ENCODE results near the gene ZNF341.
A peak's percentile ranks its signal among the peaks of the same experiment; 100 is the strongest.
"Not testable (repeated sequence)": the region's sequence is repeated elsewhere in the genome, so short reads cannot be mapped to it uniquely, and the experiment has no call there.

Gene ZNF341

GRCh38 chr20:33693741-33694638, 37.8 kb upstream of the ZNF341 start:
- H3K27me3 Mint-ChIP-seq = no peaks in the 10 kb centered on the region
- H3K4me1 Mint-ChIP-seq = peaks cover 3 to 4% of the 10 kb centered on the region in 2 donors
- ATAC-seq (replicated peaks) (no peak), DNase-seq (no peak)
- H3K36me3 Mint-ChIP-seq = peaks cover 0 to 3% of the 10 kb centered on the region in 2 donors
- H3K9me3 Mint-ChIP-seq = peaks cover 0 to 2% of the 10 kb centered on the region in 2 donors
- no peak overlapping the region for H3K4me3 Mint-ChIP-seq
- no peak overlapping the region for H3K27ac Mint-ChIP-seq

- Mint-ChIP-seq H3K27ac (no peak overlapping the region), H3K4me1 (peaks cover 3 to 4% of the 10 kb centered on the region in 2 donors), H3K27me3 (no peaks in the 10 kb centered on the region), H3K36me3 (peaks cover 0 to 3% of the 10 kb centered on the region in 2 donors), H3K4me3 (no peak overlapping the region), H3K9me3 (peaks cover 0 to 2% of the 10 kb centered on the region in 2 donors)
- ATAC-seq (replicated peaks) (no peak), DNase-seq (no peak)
These were observed 37.2 kb upstream of the ZNF341 start for GRCh38 chr20:33694639-33695012.

GRCh38 chr20:33696448-33696847, 35.3 kb upstream of the ZNF341 start:
- H3K4me1 Mint-ChIP-seq = no peaks in the 10 kb centered on the region
- H3K36me3 Mint-ChIP-seq = peaks cover 2 to 8% of the 10 kb centered on the region in 2 donors
- H3K27ac Mint-ChIP-seq = no peak overlapping the region
- no peak overlapping the region for H3K4me3 Mint-ChIP-seq
- H3K27me3 Mint-ChIP-seq = no peaks in the 10 kb centered on the region
- H3K9me3 Mint-ChIP-seq = peaks cover 0 to 3% of the 10 kb centered on the region in 2 donors
- ATAC-seq (replicated peaks) (no peak), DNase-seq (no peak)

DNA sequence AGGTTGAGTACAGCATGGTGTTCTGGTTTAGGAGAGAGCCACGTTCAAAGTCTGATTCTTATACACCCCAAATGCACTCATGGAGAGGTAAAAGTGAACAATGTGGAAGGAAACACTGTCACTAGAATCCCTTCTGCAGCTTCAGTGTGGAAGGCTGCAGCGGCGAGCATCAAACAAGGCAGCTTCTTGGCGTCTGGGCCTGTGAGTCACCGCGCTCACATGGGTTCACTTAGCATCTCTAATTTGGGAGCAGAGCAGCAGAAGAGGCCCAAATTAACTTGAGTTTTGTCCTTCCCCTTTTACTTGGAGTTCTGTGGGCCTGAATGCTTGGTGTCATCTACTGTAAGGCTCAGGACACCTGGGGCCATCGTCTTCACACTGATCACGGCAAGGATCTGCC, 34.7 kb upstream of the ZNF341 start:
- H3K4me1 Mint-ChIP-seq = no peaks in the 10 kb centered on the region
- DNase-seq (no peak), ATAC-seq (replicated peaks) (no peak)
- H3K4me3 Mint-ChIP-seq = no peak overlapping the region
- peaks cover 2 to 8% of the 10 kb centered on the region in 2 donors for H3K36me3 Mint-ChIP-seq
- H3K27me3 Mint-ChIP-seq = no peaks in the 10 kb centered on the region
- no peak overlapping the region for H3K27ac Mint-ChIP-seq
- peaks cover 0 to 3% of the 10 kb centered on the region in 2 donors for H3K9me3 Mint-ChIP-seq

DNA sequence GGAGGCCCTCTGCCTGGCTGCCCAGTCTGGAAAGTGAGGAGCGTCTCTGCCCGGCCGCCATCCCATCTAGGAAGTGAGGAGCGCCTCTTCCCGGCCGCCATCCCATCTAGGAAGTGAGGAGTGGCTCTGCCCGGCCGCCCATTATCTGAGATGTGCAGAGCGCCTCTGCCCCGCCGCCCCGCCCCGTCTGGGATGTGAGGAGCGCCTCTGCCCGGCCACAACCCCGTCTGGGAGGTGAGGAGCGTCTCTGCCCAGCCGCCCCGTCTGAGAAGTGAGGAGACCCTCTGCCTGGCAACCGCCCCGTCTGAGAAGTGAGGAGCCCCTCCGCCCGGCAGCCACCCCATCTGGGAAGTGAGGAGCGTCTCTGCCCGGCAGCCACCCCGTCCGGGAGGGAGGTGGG, 32.8 kb upstream of the ZNF341 start:
- H3K9me3 Mint-ChIP-seq; DNase-seq; ATAC-seq (replicated peaks); H3K27ac Mint-ChIP-seq; H3K4me1 Mint-ChIP-seq; H3K36me3 Mint-ChIP-seq; H3K4me3 Mint-ChIP-seq; H3K27me3 Mint-ChIP-seq: not testable (repeated sequence)

DNA sequence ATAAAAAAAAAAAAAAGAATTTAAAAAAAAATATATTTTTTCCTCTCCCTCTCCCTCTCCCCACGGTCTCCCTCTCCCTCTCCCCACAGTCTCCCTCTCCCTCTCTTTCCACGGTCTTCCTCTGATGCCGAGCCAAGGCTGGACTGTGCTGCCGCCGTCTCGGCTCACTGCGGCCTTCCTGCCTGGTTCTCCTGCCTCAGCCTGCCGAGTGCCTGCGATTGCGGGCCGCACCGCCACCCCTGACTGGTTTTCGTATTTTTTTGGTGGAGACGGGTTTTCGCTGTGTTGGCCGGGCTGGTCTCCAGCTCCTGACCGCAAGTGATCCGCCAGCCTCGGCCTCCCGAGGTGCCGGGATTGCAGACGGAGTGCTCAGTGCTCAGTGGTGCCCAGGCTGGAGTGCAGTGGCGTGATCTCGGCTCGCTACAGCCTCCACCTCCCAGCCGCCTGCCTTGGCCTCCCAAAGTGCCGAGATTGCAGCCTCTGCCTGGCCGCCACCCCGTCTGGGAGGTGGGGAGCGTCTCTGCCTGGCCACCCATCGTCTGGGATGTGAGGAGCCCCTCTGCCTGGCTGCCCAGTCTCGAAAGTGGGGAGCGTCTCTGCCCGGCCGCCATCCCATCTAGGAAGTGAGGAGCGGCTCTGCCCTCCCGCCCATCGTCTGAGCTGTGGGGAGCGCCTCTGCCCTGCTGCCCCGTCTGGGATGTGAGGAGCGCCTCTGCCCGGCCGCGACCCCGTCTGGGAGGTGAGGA, 30.9 kb upstream of the ZNF341 start:
- H3K36me3 Mint-ChIP-seq; H3K9me3 Mint-ChIP-seq; H3K4me1 Mint-ChIP-seq; DNase-seq; H3K27me3 Mint-ChIP-seq; ATAC-seq (replicated peaks); H3K4me3 Mint-ChIP-seq; H3K27ac Mint-ChIP-seq: not testable (repeated sequence)

DNA sequence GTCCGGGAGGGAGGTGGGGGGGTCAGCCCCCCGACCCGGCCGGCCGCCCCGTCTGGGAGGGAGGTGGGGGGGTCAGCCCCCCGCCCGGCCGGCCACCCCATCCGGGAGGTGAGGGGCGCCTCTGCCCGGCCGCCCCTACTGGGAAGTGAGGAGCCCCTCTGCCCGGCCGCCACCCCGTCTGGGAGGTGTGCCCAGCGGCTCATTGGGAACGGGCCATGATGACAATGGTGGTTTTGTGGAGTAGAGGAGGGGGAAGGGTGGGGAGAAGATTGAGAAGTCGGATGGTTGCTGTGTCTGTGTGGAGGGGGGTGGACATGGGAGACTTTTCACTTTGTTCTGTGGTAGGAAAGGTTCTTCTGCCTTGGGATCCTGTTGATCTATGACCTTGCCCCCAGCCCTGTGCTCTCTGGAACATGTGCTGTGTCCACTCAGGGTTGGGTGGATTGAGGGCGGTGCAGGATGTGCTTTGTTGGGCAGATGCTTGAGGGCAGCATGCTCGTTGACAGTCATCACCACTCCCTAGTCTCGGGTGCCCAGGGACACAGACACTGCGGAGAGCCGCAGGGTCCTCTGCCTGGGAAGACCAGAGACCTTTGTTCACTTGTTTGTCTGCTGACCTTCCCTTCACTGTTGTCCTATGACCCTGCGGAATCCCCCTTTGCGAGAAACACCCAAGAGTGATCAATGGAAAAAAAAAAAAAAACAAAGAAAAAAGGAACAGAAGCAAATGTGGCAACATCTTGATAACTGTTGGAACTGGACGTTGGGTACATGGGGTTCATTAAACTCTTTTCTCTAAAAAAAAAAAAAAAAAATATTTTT, 30.0 kb upstream of the ZNF341 start:
- no peaks in the 10 kb centered on the region for H3K27me3 Mint-ChIP-seq
- no peak overlapping the region for H3K27ac Mint-ChIP-seq
- no peak overlapping the region for H3K4me3 Mint-ChIP-seq
- no peaks in the 10 kb centered on the region for H3K4me1 Mint-ChIP-seq
- no peak for ATAC-seq (replicated peaks)
- peaks cover 0 to 3% of the 10 kb centered on the region in 2 donors for H3K9me3 Mint-ChIP-seq
- peaks cover 2 to 8% of the 10 kb centered on the region in 2 donors for H3K36me3 Mint-ChIP-seq
- DNase-seq = no peak

GRCh38 chr20:33702861-33703260, 28.9 kb upstream of the ZNF341 start:
- Mint-ChIP-seq H3K36me3 (peaks cover 5 to 14% of the 10 kb centered on the region in 2 donors), H3K4me3 (no peak overlapping the region), H3K27me3 (no peaks in the 10 kb centered on the region), H3K4me1 (no peaks in the 10 kb centered on the region), H3K9me3 (peaks cover 0 to 3% of the 10 kb centered on the region in 2 donors), H3K27ac (no peak overlapping the region)
- no peak for ATAC-seq (replicated peaks)
- DNase-seq = no peak

- Mint-ChIP-seq H3K4me3 (no peak overlapping the region), H3K27ac (no peak overlapping the region), H3K27me3 (no peaks in the 10 kb centered on the region), H3K36me3 (peaks cover 5 to 11% of the 10 kb centered on the region in 2 donors), H3K9me3 (peaks cover 0 to 1% of the 10 kb centered on the region in 2 donors), H3K4me1 (no peaks in the 10 kb centered on the region)
- DNase-seq (no peak), ATAC-seq (replicated peaks) (no peak)
These were observed 28.2 kb upstream of the ZNF341 start for GRCh38 chr20:33703498-33704137.

GRCh38 chr20:33704197-33704924, 27.4 kb upstream of the ZNF341 start:
- no peak for ATAC-seq (replicated peaks)
- H3K36me3 Mint-ChIP-seq = peaks cover 5 to 11% of the 10 kb centered on the region in 2 donors
- peaks cover 0 to 1% of the 10 kb centered on the region in 2 donors for H3K9me3 Mint-ChIP-seq
- H3K27me3 Mint-ChIP-seq = no peaks in the 10 kb centered on the region
- DNase-seq = no peak
- peaks cover 0 to 3% of the 10 kb centered on the region in 2 donors for H3K4me1 Mint-ChIP-seq
- no peak overlapping the region for H3K27ac Mint-ChIP-seq
- H3K4me3 Mint-ChIP-seq = no peak overlapping the region

DNA sequence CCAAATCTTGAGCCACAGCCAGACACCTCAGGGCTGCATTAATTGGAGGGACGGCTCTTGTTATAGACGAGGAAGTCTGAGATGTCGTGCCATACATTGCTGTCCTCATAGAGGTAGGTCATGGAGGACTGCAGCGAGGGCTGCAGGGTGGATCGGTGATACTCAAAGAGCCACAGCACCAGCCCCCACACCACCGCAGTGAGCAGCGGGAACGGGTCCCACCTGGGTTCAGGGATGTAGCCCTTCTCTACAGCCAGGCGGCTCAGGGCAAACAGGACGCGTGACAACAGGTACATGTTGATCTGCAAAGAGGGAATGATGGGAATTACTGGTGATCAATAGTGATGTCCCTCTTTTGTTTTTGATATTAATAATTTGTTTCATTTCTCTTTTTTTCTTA, 24.1 kb upstream of the ZNF341 start:
- Mint-ChIP-seq H3K27ac (no peak overlapping the region), H3K9me3 (no peaks in the 10 kb centered on the region), H3K36me3 (peaks cover 17 to 25% of the 10 kb centered on the region in 2 donors), H3K4me1 (peaks cover 5 to 13% of the 10 kb centered on the region in 2 donors), H3K27me3 (no peaks in the 10 kb centered on the region), H3K4me3 (no peak overlapping the region)
- ATAC-seq (replicated peaks) (no peak), DNase-seq (no peak)

DNA sequence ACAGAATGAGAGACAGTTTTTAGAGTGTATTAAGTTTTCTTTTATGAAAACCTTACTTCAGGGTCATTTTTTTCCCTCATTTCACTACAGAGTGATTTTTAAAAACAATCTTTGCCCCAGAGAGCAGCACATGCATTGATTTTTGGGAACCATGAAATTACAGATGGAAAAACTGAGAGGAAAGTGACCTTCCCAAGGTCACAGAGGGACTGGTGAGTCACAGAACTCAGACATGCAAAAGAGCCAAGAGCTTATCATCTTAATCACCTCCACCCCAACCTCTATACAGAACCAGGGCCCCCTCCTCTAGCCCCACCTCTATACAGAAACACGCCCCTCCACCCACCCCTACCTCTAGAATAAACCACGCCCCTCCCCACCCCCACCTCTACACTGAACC, 22.4 kb upstream of the ZNF341 start:
- Mint-ChIP-seq H3K27ac (peak overlapping the region; percentile 14), H3K4me3 (no peak overlapping the region), H3K9me3 (no peaks in the 10 kb centered on the region), H3K27me3 (no peaks in the 10 kb centered on the region), H3K4me1 (peaks cover 5 to 13% of the 10 kb centered on the region in 2 donors), H3K36me3 (peaks cover 23 to 36% of the 10 kb centered on the region in 2 donors)
- DNase-seq (no peak), ATAC-seq (replicated peaks) (peak in 1 of 2 donors; percentile 52)

DNA sequence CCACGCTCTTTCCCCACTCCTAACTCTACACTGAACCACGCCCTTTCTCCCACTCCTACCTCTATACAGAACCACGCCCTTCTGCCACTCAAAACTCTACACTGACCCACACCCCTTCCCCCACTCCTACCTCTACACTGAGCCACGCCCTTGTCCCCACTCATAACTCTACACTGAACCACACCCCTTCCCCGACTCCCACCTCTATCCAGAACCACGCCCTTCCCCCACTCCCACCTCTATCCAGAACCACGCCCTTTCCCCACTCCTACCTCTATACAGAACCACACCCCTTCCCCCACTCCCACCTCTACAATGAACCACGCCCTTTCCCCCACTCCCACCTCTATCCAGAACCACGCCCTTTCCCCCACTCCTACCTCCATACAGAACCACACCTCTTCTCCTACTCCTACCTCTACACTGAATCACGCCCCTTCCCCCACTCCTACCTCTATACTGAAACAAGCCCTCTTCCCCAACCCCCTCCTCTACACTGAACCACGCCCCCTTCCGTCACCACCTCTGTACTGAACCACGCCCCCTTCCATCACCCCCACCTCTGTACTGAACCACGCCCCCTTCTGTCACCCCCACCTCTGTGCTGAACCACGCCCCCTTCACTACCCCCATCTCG, 21.8 kb upstream of the ZNF341 start:
- Mint-ChIP-seq H3K27ac (no peak overlapping the region), H3K27me3 (no peaks in the 10 kb centered on the region), H3K36me3 (peaks cover 23 to 36% of the 10 kb centered on the region in 2 donors), H3K4me1 (peaks cover 5 to 13% of the 10 kb centered on the region in 2 donors), H3K4me3 (no peak overlapping the region), H3K9me3 (no peaks in the 10 kb centered on the region)
- ATAC-seq (replicated peaks) = no peak
- no peak for DNase-seq

Data from stimulated activated naive B cell treated with anti-CD40 and anti-IgM and Interleukin-4, amounts not matched to agents 10 μg/mL and 1 μg/mL and 100 μg/mL, for 72 hours (primary cell).